ENCODE results near the gene VAX1.
"Not testable (repeated sequence)": the region's sequence is repeated elsewhere in the genome, so short reads cannot be mapped to it uniquely, and the experiment has no call there.

The VAX1 gene

GRCh38 chr10:117131376-117132327, 6.4 kb downstream of the VAX1 start:
- DNase-seq (ENCODE audit: low read depth), result no peak
- TF ChIP-seq, protein P1, sequence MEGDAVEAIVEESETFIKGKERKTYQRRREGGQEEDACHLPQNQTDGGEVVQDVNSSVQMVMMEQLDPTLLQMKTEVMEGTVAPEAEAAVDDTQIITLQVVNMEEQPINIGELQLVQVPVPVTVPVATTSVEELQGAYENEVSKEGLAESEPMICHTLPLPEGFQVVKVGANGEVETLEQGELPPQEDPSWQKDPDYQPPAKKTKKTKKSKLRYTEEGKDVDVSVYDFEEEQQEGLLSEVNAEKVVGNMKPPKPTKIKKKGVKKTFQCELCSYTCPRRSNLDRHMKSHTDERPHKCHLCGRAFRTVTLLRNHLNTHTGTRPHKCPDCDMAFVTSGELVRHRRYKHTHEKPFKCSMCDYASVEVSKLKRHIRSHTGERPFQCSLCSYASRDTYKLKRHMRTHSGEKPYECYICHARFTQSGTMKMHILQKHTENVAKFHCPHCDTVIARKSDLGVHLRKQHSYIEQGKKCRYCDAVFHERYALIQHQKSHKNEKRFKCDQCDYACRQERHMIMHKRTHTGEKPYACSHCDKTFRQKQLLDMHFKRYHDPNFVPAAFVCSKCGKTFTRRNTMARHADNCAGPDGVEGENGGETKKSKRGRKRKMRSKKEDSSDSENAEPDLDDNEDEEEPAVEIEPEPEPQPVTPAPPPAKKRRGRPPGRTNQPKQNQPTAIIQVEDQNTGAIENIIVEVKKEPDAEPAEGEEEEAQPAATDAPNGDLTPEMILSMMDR (IDR thresholded peaks at IDR 0.05; ENCODE audit: low read depth, low read length), result no peak
- TF ChIP-seq MAX (IDR thresholded peaks at IDR 0.05; ENCODE audit: low read depth, low read length) (no peak), MYC (IDR thresholded peaks at IDR 0.05; ENCODE audit: low read depth, low read length) (no peak), POLR2A (IDR thresholded peaks at IDR 0.05; ENCODE audit: extremely low read depth, insufficient read length) (no peak)
- H3K4me3 ChIP-seq (ENCODE audit: low read depth, low read length), result no peak overlapping the region

- DNase-seq (ENCODE audit: low read depth), result no peak
- H3K4me3 ChIP-seq (ENCODE audit: low read depth, low read length), result no peak overlapping the region
- TF ChIP-seq POLR2A (IDR thresholded peaks at IDR 0.05; ENCODE audit: extremely low read depth, insufficient read length), result no peak
- TF ChIP-seq, protein P1 (IDR thresholded peaks at IDR 0.05; ENCODE audit: low read depth, low read length), result no peak
- no peak for TF ChIP-seq MYC (IDR thresholded peaks at IDR 0.05; ENCODE audit: low read depth, low read length)
- no peak for TF ChIP-seq MAX (IDR thresholded peaks at IDR 0.05; ENCODE audit: low read depth, low read length)
Measured at GRCh38 chr10:117130862-117131375, 7.2 kb downstream of the VAX1 start.

DNA sequence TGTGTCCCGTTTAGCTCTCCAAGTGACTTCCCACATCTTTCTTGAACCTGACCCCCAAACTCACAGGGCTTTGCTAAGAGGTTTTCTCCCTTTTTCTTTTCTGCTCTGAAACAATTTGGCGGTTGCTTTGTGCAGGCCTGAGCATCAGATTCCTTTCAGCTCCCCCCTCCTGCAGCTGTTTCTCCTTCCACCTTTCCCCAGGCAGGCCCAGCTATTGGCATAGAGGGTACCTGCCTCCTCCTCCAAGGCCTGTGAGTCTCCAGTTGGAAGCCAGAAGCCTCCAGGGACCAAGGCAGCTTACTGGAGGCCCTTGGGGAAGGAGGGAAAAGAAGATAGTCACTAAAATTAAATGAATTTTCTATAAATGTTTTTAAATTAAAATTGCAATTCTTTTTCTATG, 7.7 kb downstream of the VAX1 start:
- H3K4me3 ChIP-seq (ENCODE audit: low read depth, low read length), result no peak overlapping the region
- no peak for DNase-seq (ENCODE audit: low read depth)
- TF ChIP-seq MAX (IDR thresholded peaks at IDR 0.05; ENCODE audit: low read depth, low read length), result no peak
- TF ChIP-seq MYC (IDR thresholded peaks at IDR 0.05; ENCODE audit: low read depth, low read length), result no peak
- TF ChIP-seq, protein P1 (IDR thresholded peaks at IDR 0.05; ENCODE audit: low read depth, low read length), result no peak
- no peak for TF ChIP-seq POLR2A (IDR thresholded peaks at IDR 0.05; ENCODE audit: extremely low read depth, insufficient read length)

DNA sequence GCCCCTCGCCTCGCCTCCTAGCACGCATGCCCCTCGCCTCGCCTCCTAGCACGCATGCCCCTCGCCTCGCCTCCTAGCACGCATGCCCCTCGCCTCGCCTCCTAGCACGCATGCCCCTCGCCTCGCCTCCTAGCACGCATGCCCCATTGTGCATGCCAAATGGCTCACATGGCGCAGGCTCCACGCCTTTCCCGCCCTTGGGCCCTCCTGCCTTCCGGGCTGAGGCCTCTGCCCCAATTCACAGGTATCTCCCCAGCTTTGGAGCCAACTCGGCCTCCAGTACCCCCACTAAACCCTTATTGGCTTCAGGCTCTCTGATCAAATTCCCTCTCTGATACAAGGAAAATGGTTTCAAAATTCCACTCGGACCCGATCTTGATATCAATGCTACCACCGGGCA, 11.4 kb downstream of the VAX1 start:
- not testable (repeated sequence) for H3K4me3 ChIP-seq (ENCODE audit: low read depth, low read length); DNase-seq (ENCODE audit: low read depth)

DNA sequence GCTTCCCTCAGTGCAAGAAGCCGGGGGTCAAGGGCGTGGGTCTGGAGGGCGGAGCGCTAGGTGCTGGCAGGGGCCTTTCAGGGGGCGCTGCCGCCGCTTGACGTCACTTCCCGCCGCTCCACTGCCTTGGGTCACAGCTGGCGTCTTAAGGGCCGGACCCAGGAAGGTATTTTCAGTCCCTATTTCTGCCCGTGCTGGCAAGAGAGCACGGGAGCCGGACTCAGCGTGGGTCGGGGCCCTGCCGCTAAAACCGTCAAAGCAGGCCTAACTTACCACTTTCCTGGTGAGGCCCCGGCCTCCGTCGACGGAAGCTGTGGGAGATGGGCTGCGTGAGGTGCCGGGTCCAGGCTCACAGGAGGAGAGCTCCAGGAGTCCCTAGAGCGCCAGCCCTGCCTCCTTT, 12.0 kb downstream of the VAX1 start:
- H3K4me3 ChIP-seq (ENCODE audit: low read depth, low read length), result no peak overlapping the region
- no peak for DNase-seq (ENCODE audit: low read depth)
- TF ChIP-seq, protein P1 (IDR thresholded peaks at IDR 0.05; ENCODE audit: low read depth, low read length), result no peak

GRCh38 chr10:117112220-117112619, 25.9 kb downstream of the VAX1 start:
- TF ChIP-seq, protein P1 (IDR thresholded peaks at IDR 0.05; ENCODE audit: low read depth, low read length), result peak; percentile 38
- TF ChIP-seq POLR2A (IDR thresholded peaks at IDR 0.05; ENCODE audit: extremely low read depth, insufficient read length) (no peak), MYC (IDR thresholded peaks at IDR 0.05; ENCODE audit: low read depth, low read length) (no peak)
- H3K4me3 ChIP-seq (ENCODE audit: low read depth, low read length), result no peak overlapping the region
- DNase-seq (ENCODE audit: low read depth), result no peak
